ENCODE measurements around the gene EIF2B2.

The EIF2B2 gene

GRCh38 chr14:74962493-74962892 is 40.2 kb upstream of the EIF2B2 start:
- peaks cover 29% of the 10 kb centered on the region for H3K27me3 Mint-ChIP-seq
- DNase-seq (ENCODE audit: low spot score in 2 of 2) (no peak), ATAC-seq (replicated peaks; ENCODE audit: extremely low read depth, poor library complexity, severe bottlenecking) (no peak)
- H3K27ac Mint-ChIP-seq (ENCODE audit: low read depth): no peak overlapping the region
- H3K36me3 Mint-ChIP-seq (ENCODE audit: insufficient read depth): no peaks in the 10 kb centered on the region
- H3K4me3 Mint-ChIP-seq: no peak overlapping the region
- no peaks in the 10 kb centered on the region for H3K4me1 Mint-ChIP-seq
- no peaks in the 10 kb centered on the region for H3K9me3 Mint-ChIP-seq

GRCh38 chr14:74963178-74963704 is 39.5 kb upstream of the EIF2B2 start:
- DNase-seq (ENCODE audit: low spot score in 2 of 2): no peak
- no peak for ATAC-seq (replicated peaks; ENCODE audit: extremely low read depth, poor library complexity, severe bottlenecking)
- Mint-ChIP-seq H3K27me3 (peaks cover 29% of the 10 kb centered on the region), H3K9me3 (no peaks in the 10 kb centered on the region), H3K36me3 (ENCODE audit: insufficient read depth) (no peaks in the 10 kb centered on the region), H3K27ac (ENCODE audit: low read depth) (no peak overlapping the region), H3K4me1 (no peaks in the 10 kb centered on the region), H3K4me3 (no peak overlapping the region)

GRCh38 chr14:74963705-74964271 is 38.9 kb upstream of the EIF2B2 start:
- Mint-ChIP-seq H3K27me3 (peaks cover 29% of the 10 kb centered on the region), H3K4me1 (no peaks in the 10 kb centered on the region), H3K4me3 (no peak overlapping the region), H3K36me3 (ENCODE audit: insufficient read depth) (no peaks in the 10 kb centered on the region), H3K9me3 (no peaks in the 10 kb centered on the region), H3K27ac (ENCODE audit: low read depth) (no peak overlapping the region)
- ATAC-seq (replicated peaks; ENCODE audit: extremely low read depth, poor library complexity, severe bottlenecking): no peak
- no peak for DNase-seq (ENCODE audit: low spot score in 2 of 2)

DNA sequence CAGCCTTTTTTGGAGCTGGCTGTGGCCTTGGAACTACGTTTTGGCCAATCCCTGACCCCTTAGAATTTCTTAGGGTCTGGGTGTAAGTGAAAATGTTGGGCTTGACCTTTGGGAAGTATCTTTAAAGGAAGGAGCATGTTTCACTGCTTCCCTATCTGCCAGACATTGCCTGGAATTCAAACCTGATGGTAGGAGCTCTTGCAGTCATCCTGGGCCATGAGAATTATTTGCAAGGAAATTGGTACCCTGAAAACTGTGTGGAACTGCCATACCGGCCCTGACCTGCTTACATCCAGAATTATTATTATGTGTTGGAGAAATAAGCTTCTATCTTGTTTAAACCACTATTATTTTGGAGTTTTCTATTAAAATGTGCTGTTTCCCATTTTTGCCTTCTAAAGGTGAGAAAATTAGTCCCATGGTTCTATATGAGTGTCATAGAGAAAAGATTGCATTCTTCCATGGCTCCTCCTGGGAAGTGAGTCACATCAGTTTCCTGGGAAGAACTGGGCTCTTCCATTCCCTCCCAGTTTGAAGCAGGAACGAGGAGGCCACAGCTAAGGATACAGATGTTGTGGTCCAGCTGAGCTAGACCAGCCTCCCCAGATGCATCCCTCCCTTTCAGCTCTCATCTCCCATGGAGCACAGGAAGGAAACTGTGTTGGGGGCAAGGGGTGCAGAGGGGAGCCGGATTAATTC is 37.8 kb upstream of the EIF2B2 start:
- H3K9me3 Mint-ChIP-seq: no peaks in the 10 kb centered on the region
- H3K4me3 Mint-ChIP-seq: no peak overlapping the region
- ATAC-seq (replicated peaks; ENCODE audit: extremely low read depth, poor library complexity, severe bottlenecking) (no peak), DNase-seq (ENCODE audit: low spot score in 2 of 2) (no peak)
- no peak overlapping the region for H3K27ac Mint-ChIP-seq (ENCODE audit: low read depth)
- H3K27me3 Mint-ChIP-seq: peaks cover 29% of the 10 kb centered on the region
- H3K4me1 Mint-ChIP-seq: no peaks in the 10 kb centered on the region
- H3K36me3 Mint-ChIP-seq (ENCODE audit: insufficient read depth): no peaks in the 10 kb centered on the region

GRCh38 chr14:74965486-74966153 is 37.1 kb upstream of the EIF2B2 start:
- no peak for ATAC-seq (replicated peaks; ENCODE audit: extremely low read depth, poor library complexity, severe bottlenecking)
- no peak for DNase-seq (ENCODE audit: low spot score in 2 of 2)
- no peak overlapping the region for H3K27ac Mint-ChIP-seq (ENCODE audit: low read depth)

DNA sequence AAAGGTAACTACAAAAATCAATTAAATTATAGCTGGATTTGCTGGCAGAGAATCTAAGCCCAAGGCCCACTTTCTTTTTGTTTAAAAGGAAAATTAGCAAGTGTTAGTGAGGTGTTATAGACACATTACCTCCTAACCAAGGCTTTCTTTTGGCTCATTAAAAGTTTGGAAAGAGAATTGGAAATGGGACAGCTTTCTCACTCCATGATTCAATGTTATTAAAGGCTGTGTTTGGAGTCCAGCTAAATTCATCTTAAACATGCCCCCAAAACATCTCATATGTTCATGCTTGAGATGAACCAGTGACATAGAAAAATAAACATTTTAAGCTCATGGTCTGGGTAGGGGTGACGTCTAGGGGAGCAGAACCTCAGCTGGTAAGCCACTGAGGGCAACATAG is 33.9 kb upstream of the EIF2B2 start:
- H3K36me3 Mint-ChIP-seq (ENCODE audit: insufficient read depth): no peaks in the 10 kb centered on the region
- H3K9me3 Mint-ChIP-seq: no peaks in the 10 kb centered on the region
- no peak overlapping the region for H3K27ac Mint-ChIP-seq (ENCODE audit: low read depth)
- ATAC-seq (replicated peaks; ENCODE audit: extremely low read depth, poor library complexity, severe bottlenecking) (no peak), DNase-seq (ENCODE audit: low spot score in 2 of 2) (no peak)
- no peaks in the 10 kb centered on the region for H3K4me1 Mint-ChIP-seq
- H3K27me3 Mint-ChIP-seq: peaks cover 9% of the 10 kb centered on the region
- H3K4me3 Mint-ChIP-seq: no peak overlapping the region

More at GRCh38 chr14:74965486-74966153, 37.1 kb upstream of the EIF2B2 start:
- Mint-ChIP-seq H3K36me3 (ENCODE audit: insufficient read depth) (no peaks in the 10 kb centered on the region), H3K4me3 (no peak overlapping the region), H3K9me3 (no peaks in the 10 kb centered on the region), H3K27me3 (peaks cover 29% of the 10 kb centered on the region), H3K4me1 (no peaks in the 10 kb centered on the region)

- no peak overlapping the region for H3K4me3 Mint-ChIP-seq
- H3K4me1 Mint-ChIP-seq: no peaks in the 10 kb centered on the region
- no peaks in the 10 kb centered on the region for H3K27me3 Mint-ChIP-seq
- H3K9me3 Mint-ChIP-seq: no peaks in the 10 kb centered on the region
- no peaks in the 10 kb centered on the region for H3K36me3 Mint-ChIP-seq (ENCODE audit: insufficient read depth)
- no peak overlapping the region for H3K27ac Mint-ChIP-seq (ENCODE audit: low read depth)
- no peak for ATAC-seq (replicated peaks; ENCODE audit: extremely low read depth, poor library complexity, severe bottlenecking)
- no peak for DNase-seq (ENCODE audit: low spot score in 2 of 2)
Measured at GRCh38 chr14:74973003-74973653, 29.6 kb upstream of the EIF2B2 start.

GRCh38 chr14:74973905-74974363 is 28.8 kb upstream of the EIF2B2 start:
- Mint-ChIP-seq H3K4me3 (no peak overlapping the region), H3K27ac (ENCODE audit: low read depth) (no peak overlapping the region), H3K27me3 (no peaks in the 10 kb centered on the region), H3K4me1 (no peaks in the 10 kb centered on the region), H3K9me3 (no peaks in the 10 kb centered on the region), H3K36me3 (ENCODE audit: insufficient read depth) (no peaks in the 10 kb centered on the region)
- DNase-seq (ENCODE audit: low spot score in 2 of 2) (no peak), ATAC-seq (replicated peaks; ENCODE audit: extremely low read depth, poor library complexity, severe bottlenecking) (no peak)

- Mint-ChIP-seq H3K27ac (ENCODE audit: low read depth) (no peak overlapping the region), H3K36me3 (ENCODE audit: insufficient read depth) (no peaks in the 10 kb centered on the region), H3K4me1 (no peaks in the 10 kb centered on the region), H3K27me3 (no peaks in the 10 kb centered on the region), H3K9me3 (no peaks in the 10 kb centered on the region), H3K4me3 (no peak overlapping the region)
- no peak for ATAC-seq (replicated peaks; ENCODE audit: extremely low read depth, poor library complexity, severe bottlenecking)
- DNase-seq (ENCODE audit: low spot score in 2 of 2): no peak
Measured at GRCh38 chr14:74974364-74975058, 28.2 kb upstream of the EIF2B2 start.

DNA sequence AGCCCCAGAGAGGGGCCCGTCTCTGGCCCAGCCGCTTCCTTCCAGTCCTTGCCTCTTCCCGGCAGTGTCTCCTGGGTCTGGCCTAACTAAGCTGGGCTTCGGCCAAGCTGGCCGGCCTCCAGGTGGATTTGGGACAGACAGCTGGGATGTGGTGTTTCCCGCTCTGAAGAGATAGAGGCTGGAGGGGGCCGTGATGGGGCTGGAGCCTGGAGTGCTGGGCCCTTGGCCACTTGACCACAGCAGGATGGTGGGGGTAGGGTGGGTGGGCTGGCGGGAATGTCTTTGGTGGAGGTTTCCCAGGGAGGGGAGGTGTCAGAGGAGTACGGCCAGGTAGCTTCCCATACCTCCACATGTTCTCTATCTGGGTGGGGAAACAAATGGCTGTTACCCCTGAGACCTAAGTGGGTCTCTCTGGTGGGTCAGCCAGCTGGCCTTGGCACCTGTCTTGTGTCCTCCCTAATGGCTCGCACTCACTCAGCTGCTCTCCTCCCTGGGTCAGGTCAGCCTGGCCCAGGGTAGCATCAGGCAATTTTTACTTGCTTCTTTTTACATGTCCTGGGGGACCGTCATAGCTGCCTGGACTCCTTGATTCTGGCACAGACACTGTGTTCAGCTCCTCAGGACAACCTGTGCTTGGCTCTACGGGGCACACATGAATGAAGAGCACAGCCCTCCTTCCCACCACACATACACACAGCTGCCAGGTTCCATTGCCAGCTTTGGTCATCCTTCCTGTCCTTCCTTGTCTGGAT is 27.5 kb upstream of the EIF2B2 start:
- no peaks in the 10 kb centered on the region for H3K27me3 Mint-ChIP-seq
- H3K4me3 Mint-ChIP-seq: no peak overlapping the region
- no peaks in the 10 kb centered on the region for H3K4me1 Mint-ChIP-seq
- DNase-seq (ENCODE audit: low spot score in 2 of 2) (no peak), ATAC-seq (replicated peaks; ENCODE audit: extremely low read depth, poor library complexity, severe bottlenecking) (no peak)
- no peaks in the 10 kb centered on the region for H3K36me3 Mint-ChIP-seq (ENCODE audit: insufficient read depth)
- no peaks in the 10 kb centered on the region for H3K9me3 Mint-ChIP-seq
- no peak overlapping the region for H3K27ac Mint-ChIP-seq (ENCODE audit: low read depth)

DNA sequence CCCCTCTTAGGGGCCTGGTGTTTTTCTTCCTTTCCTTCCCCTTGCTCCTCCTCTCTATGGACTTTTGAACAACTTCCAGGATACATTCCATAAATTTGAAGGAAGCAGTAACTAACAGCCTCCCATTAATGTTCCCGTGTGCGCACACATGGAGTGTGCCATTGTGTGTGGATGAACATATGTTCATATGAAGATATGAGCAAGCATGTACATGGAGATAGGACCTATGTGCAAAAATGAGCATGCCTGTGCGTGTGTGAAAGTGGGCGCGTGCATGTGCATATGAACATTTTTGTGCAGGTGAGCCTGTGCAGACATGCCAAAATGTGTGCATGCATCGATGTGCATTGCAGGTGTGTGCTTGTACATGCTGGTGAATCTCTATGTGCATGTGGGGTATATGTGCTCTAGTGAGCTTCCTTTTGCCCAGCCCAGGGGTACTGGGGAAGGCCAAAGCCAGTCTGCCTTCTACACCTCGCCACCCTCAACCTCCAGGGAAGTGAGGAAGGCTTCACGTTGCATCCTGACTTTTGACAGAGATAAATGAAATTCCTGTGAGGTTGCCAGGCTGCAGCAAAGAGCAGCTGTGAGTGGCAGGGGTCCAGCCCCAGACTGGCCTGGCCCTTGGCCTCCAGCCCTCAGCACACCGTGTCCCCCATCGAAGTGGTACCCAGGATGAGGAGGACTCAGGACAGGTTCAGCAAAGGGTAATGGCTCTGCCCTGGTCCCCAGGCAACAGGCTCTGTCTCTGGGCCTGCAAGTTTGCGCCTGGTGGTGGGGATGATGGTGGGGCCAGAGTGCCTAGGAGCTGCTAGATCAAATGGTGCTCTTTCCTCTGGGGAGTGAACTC is 26.2 kb upstream of the EIF2B2 start:
- no peaks in the 10 kb centered on the region for H3K36me3 Mint-ChIP-seq (ENCODE audit: insufficient read depth)
- no peaks in the 10 kb centered on the region for H3K27me3 Mint-ChIP-seq
- no peaks in the 10 kb centered on the region for H3K9me3 Mint-ChIP-seq
- no peak overlapping the region for H3K4me3 Mint-ChIP-seq
- no peaks in the 10 kb centered on the region for H3K4me1 Mint-ChIP-seq
- H3K27ac Mint-ChIP-seq (ENCODE audit: low read depth): no peak overlapping the region
- no peak for DNase-seq (ENCODE audit: low spot score in 2 of 2)
- ATAC-seq (replicated peaks; ENCODE audit: extremely low read depth, poor library complexity, severe bottlenecking): no peak

All from central memory CD8-positive, alpha-beta T cell (primary cell).